HFF-Myc (cell line): Measurements from ENCODE around the gene ZNF574.
A peak's percentile ranks its signal among the peaks of the same experiment; 100 is the strongest.

Source experiments
- DNase-seq: peaks from one replicate; pipeline ENCODE4 v3.0.0-alpha.2; 2011; ENCODE audit warnings: low read depth; ENCODE audit errors: extremely low read depth
- H3K4me3 ChIP-seq: replicated peaks from 2 replicates; pipeline ENCODE4 v1.5.1; 2011; ENCODE audit warnings: low read depth, mild to moderate bottlenecking, control low read depth, low read length
- TF ChIP-seq, protein P1 (sequence below): IDR thresholded peaks from 2 replicates; pipeline ENCODE4 v1.5.1; 2012; ENCODE audit warnings: mild to moderate bottlenecking, low read depth, low read length, control low read depth; ENCODE audit errors: missing control alignments

The ZNF574 gene, protein sequence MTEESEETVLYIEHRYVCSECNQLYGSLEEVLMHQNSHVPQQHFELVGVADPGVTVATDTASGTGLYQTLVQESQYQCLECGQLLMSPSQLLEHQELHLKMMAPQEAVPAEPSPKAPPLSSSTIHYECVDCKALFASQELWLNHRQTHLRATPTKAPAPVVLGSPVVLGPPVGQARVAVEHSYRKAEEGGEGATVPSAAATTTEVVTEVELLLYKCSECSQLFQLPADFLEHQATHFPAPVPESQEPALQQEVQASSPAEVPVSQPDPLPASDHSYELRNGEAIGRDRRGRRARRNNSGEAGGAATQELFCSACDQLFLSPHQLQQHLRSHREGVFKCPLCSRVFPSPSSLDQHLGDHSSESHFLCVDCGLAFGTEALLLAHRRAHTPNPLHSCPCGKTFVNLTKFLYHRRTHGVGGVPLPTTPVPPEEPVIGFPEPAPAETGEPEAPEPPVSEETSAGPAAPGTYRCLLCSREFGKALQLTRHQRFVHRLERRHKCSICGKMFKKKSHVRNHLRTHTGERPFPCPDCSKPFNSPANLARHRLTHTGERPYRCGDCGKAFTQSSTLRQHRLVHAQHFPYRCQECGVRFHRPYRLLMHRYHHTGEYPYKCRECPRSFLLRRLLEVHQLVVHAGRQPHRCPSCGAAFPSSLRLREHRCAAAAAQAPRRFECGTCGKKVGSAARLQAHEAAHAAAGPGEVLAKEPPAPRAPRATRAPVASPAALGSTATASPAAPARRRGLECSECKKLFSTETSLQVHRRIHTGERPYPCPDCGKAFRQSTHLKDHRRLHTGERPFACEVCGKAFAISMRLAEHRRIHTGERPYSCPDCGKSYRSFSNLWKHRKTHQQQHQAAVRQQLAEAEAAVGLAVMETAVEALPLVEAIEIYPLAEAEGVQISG

DNA sequence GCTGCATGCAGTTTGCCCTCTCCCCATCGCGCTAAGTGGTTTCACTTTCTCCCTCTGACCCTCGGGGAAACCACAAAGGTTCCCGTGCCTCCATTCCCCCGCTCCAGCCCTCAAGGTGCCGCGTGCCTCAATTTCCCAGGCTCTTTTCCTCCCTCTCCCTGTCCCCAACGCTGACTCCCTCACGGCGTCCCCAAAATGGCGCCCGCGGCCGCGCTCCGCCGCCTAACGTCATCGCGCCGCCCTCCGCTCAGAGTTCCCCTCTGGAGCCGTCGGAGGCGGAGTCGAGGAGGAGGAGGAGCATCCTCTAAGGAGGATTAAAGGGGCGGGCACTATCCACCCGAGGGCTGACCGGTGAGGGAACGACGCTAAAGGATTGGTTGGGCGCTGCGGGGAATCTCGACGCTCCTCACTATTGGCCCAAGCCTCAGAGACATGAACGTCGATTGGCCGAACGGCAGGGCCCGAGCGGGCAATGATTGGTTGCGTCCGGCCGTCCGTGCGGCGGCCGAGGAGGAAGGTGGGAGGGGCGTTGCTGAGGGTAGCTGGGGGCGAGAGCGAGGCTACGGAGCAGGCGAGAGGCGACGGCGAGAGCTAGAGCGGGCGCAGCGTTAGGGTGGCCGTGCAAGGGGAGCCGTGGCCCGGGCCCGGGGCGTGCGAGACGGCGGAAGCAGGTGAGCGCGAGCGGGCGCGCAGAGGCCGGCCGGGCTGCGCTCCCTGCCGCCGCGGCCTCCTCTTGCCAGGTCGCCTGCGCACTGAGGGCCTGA is at the start of gene ZNF574:
ZNF574 (plus strand) TSS at position 551 of the 764 bp plus-strand sequence. CDS start 2,441 bp downstream, outside the sequence.
- TF ChIP-seq, protein P1, sequence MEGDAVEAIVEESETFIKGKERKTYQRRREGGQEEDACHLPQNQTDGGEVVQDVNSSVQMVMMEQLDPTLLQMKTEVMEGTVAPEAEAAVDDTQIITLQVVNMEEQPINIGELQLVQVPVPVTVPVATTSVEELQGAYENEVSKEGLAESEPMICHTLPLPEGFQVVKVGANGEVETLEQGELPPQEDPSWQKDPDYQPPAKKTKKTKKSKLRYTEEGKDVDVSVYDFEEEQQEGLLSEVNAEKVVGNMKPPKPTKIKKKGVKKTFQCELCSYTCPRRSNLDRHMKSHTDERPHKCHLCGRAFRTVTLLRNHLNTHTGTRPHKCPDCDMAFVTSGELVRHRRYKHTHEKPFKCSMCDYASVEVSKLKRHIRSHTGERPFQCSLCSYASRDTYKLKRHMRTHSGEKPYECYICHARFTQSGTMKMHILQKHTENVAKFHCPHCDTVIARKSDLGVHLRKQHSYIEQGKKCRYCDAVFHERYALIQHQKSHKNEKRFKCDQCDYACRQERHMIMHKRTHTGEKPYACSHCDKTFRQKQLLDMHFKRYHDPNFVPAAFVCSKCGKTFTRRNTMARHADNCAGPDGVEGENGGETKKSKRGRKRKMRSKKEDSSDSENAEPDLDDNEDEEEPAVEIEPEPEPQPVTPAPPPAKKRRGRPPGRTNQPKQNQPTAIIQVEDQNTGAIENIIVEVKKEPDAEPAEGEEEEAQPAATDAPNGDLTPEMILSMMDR = no peak
- H3K4me3 ChIP-seq = peak within 1 kb of the TSS; percentile 88
- DNase-seq = peak; percentile 99

DNA sequence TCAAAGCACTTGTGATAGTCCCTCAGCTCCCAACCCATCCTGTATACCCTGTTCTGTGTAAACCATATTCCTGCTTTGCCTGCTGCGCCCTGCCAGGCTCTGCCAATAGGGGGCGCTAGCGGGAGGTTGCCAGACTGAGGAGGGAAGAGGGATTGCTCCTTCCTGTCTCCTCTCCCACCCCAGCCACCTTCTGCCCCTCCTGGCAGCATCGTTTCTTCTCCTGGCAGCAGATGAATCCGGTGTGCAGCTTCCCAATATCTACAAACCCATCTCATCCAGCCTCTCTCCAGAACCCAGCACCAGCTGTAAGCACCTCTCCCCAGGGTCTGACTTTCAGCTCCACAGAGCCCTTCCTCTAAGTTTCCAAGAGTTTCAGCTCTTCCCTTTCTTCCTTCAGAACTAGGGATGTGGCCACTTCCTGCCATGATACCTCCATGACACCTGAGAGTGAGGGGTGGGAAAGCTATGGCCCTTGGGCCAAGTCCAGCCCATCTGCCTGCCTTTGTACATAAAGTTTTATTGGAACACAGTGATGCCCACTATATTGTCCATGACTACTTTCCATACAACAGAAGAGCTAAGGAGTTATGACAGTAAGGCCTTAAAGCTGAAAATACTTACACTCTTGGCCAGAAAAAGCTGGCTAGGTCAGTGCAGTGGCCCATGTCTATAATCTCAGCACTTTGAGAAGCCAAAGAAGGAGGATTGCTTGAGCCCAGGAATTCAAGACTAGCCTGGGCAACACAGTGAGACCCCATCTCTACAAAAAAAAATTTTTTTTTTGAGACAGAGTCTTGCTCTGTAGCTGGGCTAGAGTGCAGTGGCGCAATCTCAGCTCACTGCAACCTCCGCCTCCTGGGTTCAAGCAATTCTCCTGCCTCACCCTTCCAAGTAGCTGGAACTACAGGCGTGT is 47.4 kb upstream of the ZNF574 start:
- TF ChIP-seq, protein P1 = peak; percentile 87
- no peak for DNase-seq
- H3K4me3 ChIP-seq = no peak overlapping the region

DNA sequence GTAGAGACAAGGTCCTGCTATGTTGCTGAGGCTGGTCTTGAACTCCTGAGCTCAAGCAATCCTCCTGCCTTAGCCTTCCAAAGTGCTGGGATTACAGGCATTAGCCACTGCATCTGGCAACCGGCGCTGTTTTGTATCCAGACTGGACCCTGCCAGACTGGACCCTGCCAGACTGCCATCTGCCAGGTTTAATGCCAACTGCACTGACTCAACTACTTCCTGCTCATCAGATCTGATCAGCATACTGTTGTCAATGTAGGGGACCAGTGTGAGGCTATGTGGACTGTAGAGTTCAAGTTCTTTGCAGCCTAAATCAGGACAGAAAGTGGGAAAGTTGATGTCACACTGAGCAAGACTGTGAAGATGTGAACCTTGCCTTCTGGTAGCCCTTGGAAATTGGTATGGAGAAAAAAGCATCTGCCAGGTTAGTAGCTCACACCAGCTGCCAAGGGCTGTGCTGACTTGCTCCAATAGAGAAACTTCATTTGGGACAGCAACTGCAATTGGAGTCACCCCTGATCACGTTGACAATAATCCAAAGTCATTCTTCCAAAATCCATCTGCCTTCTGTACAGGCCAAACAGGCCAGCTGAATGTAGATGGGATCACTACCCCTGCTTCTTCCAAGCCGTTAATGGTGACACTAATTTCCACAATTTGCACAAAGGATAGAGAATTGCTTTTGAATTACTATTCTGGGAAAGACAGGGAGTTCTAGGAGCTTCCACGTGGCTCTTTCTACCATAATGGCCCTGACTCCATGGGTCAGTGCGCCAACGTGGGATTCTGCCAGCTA is 45.1 kb upstream of the ZNF574 start:
- H3K4me3 ChIP-seq = no peak overlapping the region
- TF ChIP-seq, protein P1 = no peak
- no peak for DNase-seq

DNA sequence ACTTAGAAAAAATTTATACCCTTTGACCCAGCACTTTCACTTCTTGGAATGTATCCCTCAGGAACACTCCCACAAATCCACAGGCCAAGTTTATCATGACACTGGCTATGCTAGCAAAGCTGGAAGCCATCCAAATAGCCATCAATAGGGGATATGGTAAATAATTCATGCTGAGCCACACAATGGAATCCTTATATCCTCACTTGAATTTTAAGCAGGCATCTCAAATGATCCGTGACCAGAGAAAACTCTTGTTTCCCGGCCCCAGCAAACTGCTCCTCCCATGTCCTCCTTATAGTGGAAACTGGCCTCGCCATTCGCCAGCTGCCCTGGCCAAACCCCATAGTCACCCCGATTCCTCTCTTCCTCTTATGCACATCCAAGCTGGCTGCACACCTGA is 43.5 kb upstream of the ZNF574 start:
- TF ChIP-seq, protein P1 = no peak
- H3K4me3 ChIP-seq = no peak overlapping the region
- no peak for DNase-seq

DNA sequence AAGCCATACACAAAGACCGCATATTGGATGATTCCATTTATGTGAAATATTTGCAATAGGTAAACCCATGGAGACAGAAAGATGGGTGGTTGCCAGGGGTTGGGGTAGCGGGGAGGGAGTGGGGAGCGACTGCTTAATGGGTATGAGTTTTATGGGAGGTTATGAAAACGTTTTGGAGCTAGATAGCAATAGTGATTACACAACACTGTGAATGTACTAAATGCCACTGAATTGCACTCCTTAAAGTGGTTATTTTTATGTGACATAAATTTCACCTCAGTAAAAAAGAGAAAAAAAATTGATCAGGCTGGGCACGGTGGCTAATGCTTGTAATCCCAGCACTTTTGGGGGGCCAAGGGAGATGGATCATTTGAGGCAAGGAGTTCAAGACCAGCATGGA is 42.6 kb upstream of the ZNF574 start:
- H3K4me3 ChIP-seq = no peak overlapping the region
- no peak for DNase-seq
- TF ChIP-seq, protein P1 = no peak
